ENCODE data around the gene SDK1.

The SDK1 gene

DNA sequence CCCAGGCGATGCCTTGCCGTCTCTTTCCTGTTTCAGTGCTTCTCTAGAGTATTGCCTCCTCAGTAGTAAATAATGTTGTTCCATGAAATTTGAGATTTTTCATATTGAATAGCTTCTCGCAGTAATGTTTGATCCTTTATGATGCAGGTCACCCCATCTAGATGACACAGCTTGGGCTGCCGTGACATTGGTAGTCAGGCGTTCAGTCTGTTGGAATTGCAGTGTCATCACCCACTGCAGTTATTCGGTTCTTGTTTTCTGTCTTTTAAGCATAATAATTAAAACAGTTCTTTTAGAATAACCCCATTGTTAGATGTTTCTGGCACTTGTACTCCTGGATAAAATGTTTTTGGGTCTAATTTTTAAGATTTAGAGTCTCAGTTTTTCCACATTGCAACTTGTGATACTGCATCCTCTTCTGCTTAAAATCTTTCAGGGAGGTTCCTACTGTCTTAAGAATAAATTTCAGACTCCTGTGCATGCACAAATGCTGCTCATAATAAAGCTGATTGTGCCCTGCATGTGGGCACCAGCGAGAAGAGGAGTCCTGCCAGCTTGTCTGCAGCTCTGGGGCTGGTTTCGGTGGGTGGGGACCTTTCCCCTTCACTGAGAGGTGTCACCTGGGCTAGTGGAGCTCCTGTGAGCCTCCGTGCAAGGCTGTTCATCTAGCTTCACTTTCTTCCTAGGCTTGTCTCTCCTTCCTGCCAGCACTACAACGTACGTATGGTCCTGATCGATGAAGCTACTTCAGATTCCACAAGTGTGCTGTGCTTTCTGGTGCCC is 44.8 kb downstream of the SDK1 start:
- no peak for DNase-seq (ENCODE audit: low read depth)

DNA sequence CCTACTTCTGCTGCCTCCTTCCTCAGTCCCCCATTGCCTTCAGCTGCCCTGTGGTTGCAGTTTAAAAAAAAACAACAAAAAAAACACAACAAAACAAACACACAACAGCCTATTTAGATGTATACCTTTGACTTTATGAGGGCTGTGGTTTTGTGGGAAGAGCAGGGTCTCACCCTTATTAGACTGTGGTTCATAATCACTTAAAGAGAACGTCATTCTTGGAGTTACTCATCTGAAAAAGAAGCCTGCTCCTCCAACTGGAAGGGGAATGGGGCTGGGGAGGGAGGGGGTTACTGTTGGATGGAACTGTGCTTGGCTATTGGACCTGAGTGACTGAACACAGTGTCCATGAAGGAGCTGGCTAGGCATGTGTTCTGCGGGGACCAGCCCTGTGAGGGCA is 48.1 kb downstream of the SDK1 start:
- DNase-seq (ENCODE audit: low read depth): no peak

DNA sequence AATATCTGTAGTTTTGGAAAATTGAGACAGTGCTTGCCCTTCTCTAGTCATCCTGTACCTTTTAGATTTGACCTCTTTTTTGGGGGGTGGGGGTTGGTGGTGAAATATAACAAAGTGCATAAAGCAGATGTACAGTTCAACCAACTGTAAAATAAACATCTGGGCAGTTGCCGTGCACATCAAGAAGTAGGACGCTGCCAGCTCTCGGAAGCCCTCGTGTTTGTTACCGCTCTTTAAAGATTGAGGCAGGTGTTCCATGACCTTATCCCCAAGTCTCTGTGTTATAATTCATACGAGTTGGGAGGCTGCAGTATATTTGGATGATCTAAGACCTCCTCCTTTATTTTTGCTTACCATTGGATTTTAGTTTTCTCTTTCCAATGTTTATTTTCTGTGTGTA is 55.1 kb downstream of the SDK1 start:
- DNase-seq (ENCODE audit: low read depth): no peak

DNA sequence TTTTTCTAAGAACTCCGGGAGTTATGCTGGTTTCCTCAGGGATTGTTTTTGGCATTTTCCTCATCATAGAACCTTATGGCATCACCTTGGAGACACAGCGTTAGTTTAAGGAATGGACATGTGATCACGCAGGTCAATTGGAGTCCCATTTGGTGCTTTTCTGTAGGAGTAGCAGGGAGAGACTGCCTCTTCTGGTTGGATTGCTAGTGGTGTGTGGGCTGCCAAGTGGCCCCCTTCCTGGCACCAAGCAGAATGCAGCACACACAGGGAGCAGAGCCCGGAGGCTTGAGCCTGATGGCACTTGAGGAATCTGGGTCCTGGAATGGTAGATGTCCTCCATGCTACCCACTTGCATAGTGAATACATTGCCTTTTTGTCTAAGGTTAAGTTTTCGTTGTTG is 57.9 kb downstream of the SDK1 start:
- no peak for DNase-seq (ENCODE audit: low read depth)

DNA sequence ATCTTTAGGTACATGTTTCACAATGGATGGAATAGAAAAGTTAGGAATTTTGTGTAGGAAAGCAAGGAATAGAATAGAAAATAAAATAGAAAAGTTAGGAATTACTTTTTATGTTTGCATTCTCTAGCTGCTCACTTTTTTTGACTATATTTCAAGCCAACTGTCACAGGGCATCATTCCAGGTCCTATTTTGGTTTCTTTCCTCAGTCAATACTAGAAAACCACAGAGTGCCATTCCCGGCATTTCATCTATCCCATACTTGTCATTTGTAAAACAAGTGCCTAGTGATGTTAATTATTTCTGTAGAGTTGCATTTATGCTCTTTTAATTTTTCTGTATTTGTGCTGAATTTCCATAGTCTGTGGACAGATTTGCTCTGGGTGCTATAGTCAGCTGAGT is 66.2 kb downstream of the SDK1 start:
- DNase-seq (ENCODE audit: low read depth): no peak

DNA sequence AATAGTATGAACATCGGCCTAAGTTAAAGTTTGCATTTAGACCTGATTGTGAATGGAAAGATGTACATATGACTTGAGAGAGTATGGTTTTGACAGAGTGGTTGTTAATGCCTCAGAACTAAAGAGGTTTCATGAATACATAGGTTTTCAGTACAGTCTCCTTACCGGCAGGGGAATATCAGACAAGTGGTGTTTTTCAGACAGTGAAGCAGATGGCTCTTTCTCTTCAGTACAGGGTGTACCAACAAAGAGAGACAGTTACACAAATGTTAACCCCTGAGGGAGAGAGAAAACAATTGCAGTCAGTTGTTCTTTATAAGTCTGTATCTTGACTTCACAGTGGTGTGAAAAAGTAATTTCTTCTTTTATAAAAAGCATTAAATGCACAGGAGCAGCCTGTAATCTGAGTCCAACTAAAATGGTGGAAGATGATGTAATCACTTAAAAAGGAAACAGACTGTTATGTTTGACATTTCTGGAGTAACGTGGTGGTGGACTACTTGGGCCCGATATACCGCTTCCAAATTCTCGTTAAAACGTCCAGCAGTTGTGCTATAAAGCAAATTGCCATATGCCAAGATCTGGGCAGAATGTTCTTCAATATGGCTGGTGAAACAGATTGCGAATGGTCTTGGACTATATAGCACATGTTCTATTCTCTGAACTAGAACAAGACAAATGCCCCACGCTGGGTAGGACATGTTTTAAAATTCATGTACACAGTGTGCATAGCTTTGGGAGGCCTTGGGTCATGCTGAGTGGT is 69.2 kb downstream of the SDK1 start:
- no peak for DNase-seq (ENCODE audit: low read depth)

DNA sequence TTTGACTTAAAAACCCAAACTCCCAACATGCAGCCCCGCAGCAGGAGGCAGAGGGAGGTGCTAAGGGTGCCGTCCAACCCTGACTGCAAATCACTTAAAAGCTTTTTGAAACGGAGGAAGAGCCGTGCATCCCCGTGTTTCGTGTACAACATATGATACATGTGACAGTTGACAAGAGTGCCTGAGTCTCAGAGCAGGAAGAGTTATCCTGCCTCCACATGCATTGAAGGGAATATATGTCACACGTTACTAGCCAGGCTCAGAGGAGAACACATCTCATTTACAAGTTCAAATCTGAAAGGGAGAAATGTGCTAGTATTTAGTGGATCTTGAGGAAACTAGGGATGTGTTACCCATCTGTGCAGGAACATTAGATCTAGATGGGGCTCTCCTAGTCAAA is 69.9 kb downstream of the SDK1 start:
- no peak for DNase-seq (ENCODE audit: low read depth)

DNA sequence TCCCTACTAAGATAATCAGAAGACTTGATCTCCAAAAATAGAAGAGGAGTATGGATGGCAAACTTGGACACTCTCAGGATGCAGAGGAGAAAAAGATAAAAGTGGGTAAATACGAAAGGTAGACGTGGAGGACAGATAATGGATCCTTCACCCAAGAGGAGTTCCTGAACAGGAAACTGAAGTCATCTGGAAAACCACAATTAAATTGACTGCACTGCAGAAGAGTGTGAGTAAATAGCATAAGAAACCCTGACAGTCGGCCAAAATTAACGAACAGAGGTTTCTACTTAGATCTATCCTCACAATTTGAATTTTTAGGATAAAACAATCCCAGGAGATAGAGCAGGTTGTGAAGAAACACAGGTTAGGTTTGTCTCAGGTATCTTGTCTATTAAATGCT is 70.5 kb downstream of the SDK1 start:
- no peak for DNase-seq (ENCODE audit: low read depth)

DNA sequence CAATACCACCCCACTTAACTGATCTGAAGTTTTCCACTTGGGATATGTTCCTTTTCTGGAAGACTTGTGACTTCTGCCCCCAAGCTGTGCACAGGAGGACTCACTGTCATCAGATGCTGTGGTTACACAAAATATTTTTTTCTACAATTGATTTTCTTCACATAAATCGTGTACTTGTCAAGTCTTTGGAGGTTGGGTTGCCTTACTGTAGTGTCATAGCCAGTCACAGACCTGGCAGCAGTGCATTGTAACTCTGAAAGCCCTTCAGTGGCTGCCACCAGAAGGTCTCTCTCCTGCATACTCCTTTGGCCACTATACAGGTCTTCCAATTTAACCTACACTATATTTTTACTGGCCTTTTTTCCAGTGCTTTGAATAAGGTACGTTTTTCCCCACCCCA is 73.2 kb downstream of the SDK1 start:
- DNase-seq (ENCODE audit: low read depth): no peak

DNA sequence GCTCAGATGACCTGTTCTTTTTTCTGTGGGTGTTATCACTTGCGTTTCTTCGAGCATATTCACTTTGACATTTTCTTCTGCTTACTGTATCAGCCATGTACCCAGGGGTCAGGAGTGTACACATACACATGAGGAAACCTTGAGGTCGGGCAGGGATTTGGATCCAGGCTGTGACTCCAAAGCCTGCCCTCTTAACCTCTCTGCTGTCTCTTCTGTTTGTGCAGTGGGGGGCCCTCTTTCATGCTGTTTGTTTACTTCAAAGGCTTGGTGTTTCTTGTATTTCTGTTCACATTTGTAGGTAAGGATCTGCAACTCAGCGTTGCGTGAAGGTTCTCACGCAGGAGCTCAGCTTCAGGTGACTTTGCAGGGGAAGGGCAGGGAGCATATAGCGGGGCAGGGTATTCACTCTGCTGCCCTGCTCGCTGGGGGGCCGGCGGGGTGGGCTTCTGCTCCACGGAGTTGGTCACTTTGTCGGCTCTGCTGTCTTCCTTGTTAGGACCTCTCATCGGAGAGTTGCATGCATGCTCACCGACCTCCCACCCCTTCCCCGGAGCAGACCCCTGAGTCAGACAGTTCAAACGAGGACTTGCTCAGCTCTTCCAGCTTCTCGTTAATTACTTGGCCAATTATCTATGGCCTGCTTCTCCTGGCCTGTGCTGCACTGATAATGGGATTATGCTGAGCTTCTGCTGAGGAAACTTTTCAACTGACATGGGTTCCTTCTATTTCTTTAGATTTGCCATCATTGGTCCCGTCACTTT is 77.5 kb downstream of the SDK1 start:
- no peak for DNase-seq (ENCODE audit: low read depth)

DNA sequence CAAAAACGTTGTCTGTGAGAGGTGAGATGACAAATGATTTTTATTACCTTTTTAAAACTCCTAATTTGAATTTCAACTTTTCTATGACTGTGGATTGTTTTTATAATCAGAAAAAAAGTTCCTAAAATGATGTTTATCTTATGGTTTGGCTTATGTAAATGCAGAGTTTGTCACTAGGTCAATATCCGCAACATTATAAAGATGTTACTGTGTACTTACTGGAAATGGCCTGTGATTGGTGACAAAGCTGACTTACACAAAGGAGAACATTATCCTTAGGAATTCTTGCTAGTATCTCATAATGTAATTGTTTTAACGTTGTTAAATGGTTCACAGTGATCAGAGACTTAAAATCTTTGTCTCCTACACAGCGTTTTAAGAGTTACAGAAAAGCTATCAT is 79.0 kb downstream of the SDK1 start:
- DNase-seq (ENCODE audit: low read depth): no peak

DNA sequence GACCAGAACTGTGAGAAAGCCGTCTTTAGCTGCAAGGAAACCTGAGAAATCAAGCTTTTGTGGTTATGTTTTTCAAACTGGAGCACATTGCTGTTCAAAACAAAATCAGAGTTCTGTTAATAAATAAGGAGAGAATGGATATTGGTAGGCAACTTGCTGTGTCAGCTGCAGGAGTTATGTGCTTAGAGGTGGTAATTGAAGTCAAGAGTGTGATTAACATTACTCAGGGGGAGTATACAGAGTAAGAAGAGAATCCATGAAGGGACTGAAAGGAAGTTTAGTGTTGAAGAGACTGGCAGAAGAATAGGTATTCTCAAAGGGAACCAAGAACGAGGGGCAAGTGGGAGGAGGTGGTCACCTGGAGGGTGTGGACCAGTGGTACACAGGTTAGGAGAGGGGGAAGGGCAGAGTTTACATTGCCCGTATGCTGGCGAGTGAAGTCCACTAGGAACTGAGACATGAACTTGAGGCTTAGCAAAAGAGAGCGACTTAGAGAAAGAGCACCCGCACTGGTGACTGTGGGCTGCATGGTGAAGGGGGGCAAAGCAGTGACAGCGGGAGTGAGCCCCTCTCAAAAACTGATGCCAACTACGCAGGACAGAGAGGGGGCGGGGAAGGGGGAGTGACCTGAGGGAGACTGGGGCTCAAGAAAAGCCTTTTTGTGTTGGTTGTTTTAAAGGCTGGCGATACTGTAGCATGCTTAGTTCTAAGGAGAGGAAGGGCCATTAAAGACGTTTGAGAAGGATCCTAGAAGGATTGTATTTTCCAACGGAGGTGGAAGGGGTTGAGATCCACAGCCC is 80.0 kb downstream of the SDK1 start:
- DNase-seq (ENCODE audit: low read depth): no peak

DNA sequence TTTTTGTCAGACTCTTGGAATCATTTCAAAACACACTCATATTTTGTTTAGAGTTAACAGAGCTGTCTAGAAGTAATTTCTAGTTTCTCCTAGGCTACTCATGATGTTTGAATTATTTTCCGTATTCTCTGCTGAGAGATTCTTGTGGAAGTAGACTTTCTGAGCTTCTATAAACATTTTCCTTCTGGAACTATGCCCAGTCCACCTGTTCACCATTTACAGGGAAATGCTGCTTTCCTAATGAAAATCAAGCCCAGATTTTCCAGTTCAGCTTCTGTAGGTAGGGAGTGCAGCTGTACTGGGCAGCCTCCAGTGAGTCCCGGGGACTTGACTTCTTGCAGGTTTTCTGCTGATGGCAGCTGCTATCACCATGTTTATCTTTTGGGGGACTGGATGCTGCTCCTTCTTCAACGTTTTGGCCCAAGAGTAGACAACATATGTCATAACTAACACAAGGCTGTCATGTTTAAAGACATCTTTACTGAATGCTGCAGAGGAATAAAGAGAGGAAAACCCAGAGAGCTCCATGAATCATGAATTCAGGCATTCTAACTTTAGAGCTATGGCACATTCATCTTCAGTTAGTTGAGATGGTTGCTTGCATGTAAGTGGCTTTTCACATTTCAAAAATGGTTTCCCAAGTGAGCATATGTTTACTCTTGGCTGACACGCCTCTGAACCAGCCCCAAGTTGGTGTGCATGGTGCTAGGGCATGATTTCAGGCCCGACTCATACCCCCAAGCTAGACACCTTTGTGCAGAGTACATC is 85.6 kb downstream of the SDK1 start:
- DNase-seq (ENCODE audit: low read depth): no peak

DNA sequence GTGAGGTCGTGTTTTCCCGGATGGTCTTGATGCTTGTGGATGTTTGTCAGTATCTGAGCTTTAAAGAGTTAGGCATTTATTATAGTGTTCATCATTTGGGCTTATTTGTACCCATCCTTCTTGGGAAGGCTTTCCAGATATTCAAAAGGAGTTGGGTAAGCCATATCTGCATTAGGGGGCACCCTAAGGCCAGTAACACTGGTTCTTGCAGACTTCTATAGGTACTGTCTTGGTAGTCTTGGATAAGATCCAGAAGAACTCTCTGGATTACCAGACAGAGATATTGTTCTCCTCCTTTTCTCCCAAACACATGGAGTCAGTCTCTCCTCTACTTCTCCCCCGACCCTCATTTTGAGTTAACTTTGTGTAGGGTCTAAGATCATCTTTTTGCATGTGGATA is 92.8 kb downstream of the SDK1 start:
- DNase-seq (ENCODE audit: low read depth): no peak

DNA sequence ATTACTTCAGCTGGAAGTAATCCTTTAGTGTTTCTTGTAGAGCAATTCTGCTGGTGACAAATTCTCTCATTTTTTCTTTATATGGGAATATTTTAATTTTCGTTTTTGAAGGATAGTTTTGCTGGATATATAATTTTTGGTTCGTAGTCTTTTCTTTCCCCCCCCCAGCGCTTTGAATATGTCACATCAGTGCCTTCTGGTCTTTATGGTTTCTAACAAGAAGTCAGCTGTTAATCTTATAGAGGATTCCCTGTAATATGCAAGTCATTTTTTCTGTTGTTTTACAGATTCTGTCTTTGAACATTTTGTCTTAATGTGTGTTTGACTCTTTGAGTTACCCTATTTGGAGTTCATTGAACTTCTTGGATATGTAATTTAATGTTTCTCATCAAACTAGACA is 96.3 kb downstream of the SDK1 start:
- DNase-seq (ENCODE audit: low read depth): no peak

DNA sequence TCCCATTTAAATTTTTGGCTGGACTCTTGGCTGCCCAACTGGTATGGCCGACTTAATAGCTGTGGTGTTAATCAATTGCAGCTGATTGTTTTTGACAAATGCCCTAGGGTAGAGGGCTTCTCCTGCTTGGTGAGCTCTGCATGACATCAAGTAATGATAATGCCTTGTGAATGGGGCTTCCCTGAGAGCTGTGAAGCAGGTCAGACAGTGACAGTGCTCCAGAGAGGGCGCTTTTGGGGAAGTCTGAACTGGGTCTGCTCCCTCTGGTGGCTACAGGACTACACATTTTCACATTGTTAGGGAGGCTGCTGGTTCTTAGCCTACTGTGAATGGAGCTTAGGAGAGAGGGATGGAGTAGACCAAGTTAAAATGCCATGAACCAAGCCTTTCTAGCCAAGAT is 98.8 kb downstream of the SDK1 start:
- DNase-seq (ENCODE audit: low read depth): no peak

DNA sequence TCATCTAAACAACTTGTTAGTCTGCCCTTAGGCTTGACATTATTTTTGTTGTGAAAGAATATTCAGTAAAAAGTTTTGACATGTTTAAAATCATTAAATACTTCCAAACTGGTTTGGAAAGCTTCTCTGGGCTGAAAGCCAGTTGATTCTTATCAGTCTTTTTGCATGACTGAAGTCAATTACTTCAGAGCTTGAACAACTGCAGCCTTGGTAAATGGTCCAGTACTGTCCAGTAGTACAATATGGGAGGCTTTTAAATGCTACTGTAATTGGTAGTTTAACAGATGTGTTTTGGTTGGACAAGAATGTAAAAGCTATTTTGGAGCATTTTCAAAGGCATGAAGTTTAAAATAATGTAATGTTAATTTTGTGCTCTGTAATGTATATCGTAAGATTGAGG is 103.4 kb downstream of the SDK1 start:
- no peak for DNase-seq (ENCODE audit: low read depth)

DNA sequence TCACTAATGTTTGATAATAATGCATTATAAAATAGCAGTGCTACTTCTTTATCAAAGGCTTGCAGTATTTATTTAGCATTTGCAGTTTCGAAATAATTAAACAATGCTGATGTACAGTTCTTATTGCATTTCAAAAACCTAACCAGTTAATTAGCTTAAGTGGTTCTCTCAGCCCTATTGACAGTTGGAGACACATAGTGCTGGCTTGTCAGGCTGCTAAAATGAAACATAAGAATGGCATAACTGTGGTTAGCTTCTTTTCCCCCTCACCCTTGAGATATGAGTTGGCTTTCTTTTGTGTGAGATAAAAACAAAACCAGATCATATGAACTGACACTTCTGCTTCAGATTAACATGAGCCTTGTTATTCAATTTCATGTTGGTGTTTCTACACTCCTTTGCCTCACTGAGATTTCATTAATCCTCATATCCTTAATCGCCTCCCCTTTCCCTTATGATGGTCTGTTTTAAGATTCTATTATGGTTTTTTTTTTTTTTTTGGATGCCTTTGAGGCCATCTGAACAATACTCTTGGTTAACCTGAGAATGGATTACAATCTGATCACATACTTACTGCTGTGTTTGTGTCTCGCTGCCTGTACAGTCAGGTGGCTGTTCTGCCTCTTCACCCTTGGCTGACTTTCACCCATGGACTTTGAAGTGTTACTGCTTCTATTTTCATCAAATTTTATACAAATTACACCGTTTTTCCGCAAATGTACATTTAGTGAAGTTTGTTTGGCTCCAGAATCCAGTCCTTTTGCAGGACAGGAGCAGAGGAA is 108.0 kb downstream of the SDK1 start:
- DNase-seq (ENCODE audit: low read depth): no peak

DNA sequence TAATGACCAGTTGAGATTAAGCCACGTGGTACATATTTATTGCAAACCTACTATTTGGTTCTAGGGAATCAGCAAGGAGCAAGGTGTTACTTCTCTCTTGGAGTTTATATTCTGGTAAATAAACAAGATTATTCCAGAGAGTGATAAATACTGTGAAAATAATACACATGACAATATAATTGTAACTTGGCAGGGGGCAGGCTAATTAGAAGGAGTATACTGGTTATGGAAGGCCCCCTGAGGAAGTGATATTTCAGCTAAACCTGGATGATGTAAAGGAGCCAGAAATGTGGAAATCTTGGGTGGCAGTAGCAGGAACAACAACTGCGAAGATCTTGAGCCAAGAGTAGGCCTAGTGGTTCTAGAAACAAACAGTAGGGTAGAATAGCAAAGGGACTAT is 111.8 kb downstream of the SDK1 start:
- no peak for DNase-seq (ENCODE audit: low read depth)

DNA sequence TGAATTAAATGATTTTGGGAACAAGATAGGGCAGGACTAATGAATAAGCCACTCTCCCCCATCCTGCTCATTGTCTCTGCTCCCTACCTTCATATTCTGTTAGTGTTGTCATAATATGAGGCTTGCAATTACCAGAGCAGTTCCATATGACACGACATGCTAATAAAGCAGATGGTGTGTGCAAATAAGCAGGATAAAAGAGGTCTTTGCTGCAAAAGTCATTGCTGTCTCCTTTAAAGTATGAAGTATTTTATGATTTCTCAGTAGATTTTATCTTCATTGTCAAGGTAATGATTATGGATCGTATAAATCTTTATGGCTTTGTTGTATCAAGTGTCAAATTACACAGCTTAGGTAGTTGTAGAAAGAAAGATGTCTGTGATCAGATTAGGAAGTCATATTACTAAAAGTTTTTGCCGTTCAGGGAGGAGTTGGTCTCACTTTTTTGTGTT is 114.8 kb downstream of the SDK1 start:
- no peak for DNase-seq (ENCODE audit: low read depth)

DNA sequence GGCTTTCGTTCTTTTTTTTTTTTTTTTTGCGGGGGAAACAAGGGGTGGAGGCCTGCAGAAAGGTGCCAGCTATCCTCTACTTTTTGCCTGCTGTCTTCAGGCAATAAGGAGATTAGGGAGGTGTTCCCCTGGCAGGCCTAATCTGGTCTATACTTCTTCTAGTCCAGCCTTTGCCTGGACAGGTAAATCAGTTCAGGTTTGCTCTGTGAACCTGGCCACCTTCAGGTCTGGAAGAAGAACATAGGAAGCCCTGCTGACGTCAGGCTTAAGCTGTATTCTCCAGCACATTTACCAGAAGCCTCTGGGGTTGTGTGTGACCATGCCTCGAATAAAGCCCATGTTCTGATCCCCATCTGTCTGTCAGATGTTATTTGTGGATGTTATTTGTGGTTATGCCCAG is 115.4 kb downstream of the SDK1 start:
- DNase-seq (ENCODE audit: low read depth): no peak
